ENCODE results near the gene GLYATL1. TPM values are rescaled to one million over a fixed set of nuclear protein-coding genes. Genes with fewer than 3 reads are reported as not detected.

The GLYATL1 gene
- 0.10 TPM in 1 of 5 replicates, not detected in the others for total RNA-seq (2022; extraction: Qiagen RNA extraction)

GRCh38 chr11:58939277-58939676 lies at the start of gene GLYATL1:
Gene GLYATL1 (plus strand): TSS chr11:58939488. CDS start chr11:58947088, 7,600 bp downstream.

Other genes with a start within 250 kb of the GLYATL1 start
- not detected in 5 replicates for gene GLYAT, start 207.5 kb upstream of the GLYATL1 start, total RNA-seq (2022; extraction: Qiagen RNA extraction)
- gene GLYATL2, start 94.8 kb upstream of the GLYATL1 start, total RNA-seq (2022; extraction: Qiagen RNA extraction) = not detected in 5 replicates
- gene GLYATL1B, start 146.8 kb downstream of the GLYATL1 start, total RNA-seq (2022; extraction: Qiagen RNA extraction) = not detected in 5 replicates
- gene FAM111B, start 167.7 kb downstream of the GLYATL1 start, total RNA-seq (2022; extraction: Qiagen RNA extraction) = 5.9 to 8.9 TPM (median 6.8 TPM) in 5 replicates
- gene FAM111A, start 203.4 kb downstream of the GLYATL1 start, total RNA-seq (2022; extraction: Qiagen RNA extraction) = 8.0 to 10.8 TPM (median 8.5 TPM) in 5 replicates
- gene DTX4, start 232.6 kb downstream of the GLYATL1 start, total RNA-seq (2022; extraction: Qiagen RNA extraction) = 3.9 to 4.9 TPM (median 4.0 TPM) in 5 replicates